Measurements from ENCODE around the gene TMEM209. TPM values are rescaled to one million over a fixed set of nuclear protein-coding genes. Genes with fewer than 3 reads are reported as not detected.

The TMEM209 gene
- polyA plus RNA-seq, 1 donor from 2014 or later = 14.6 TPM

- Histone ChIP-seq H3K9me3 (ENCODE audit: low read length) (no peaks in the 10 kb centered on the region), H3K4me3 (ENCODE audit: low read length) (no peak overlapping the region), H3K4me2 (ENCODE audit: low read length) (no peak overlapping the region), H3K9me2 (ENCODE audit: insufficient read depth, low read length) (no peaks in the 10 kb centered on the region), H2AFZ (ENCODE audit: low read depth, low read length) (no peak overlapping the region), H3K27ac (ENCODE audit: low read length) (no peak overlapping the region), H3K79me2 (replicated peaks; ENCODE audit: insufficient read depth, low read length) (no peaks in the 10 kb centered on the region), H3K27me3 (ENCODE audit: insufficient read depth, low read depth, low read length) (no peaks in the 10 kb centered on the region), H3K36me3 (ENCODE audit: insufficient read depth, low read length) (no peaks in the 10 kb centered on the region), H3F3A (ENCODE audit: insufficient read depth, low read length, poor library complexity, severe bottlenecking) (no peaks in the 10 kb centered on the region), H3K9ac (ENCODE audit: low read length) (no peak overlapping the region), H4K20me1 (ENCODE audit: insufficient read depth) (no peaks in the 10 kb centered on the region)
- no peak for TF ChIP-seq CTCF (IDR thresholded peaks at IDR 0.05; ENCODE audit: poor library complexity, severe bottlenecking)
- no peak for TF ChIP-seq EZH2 (IDR thresholded peaks at IDR 0.05; ENCODE audit: borderline replicate concordance, insufficient read depth, low read length, poor library complexity, severe bottlenecking)
- TF ChIP-seq REST (IDR thresholded peaks at IDR 0.05; ENCODE audit: borderline replicate concordance) = no peak
- no peak for TF ChIP-seq MXI1 (conservative IDR thresholded peaks at IDR 0.05; ENCODE audit: poor library complexity, severe bottlenecking)
- TF ChIP-seq POLR2AphosphoS5 (IDR thresholded peaks at IDR 0.05) = no peak
- TF ChIP-seq EP300 (conservative IDR thresholded peaks at IDR 0.05; ENCODE audit: poor library complexity, severe bottlenecking) = no peak
- TF ChIP-seq SMC3 (conservative IDR thresholded peaks at IDR 0.05; ENCODE audit: poor library complexity) = no peak
- no peak for TF ChIP-seq TAF1 (IDR thresholded peaks at IDR 0.05; ENCODE audit: low read depth)
- TF ChIP-seq RAD21 (conservative IDR thresholded peaks at IDR 0.05) = no peak
Observed at GRCh38 chr7:130182990-130183389, 22.2 kb downstream of the TMEM209 start.

GRCh38 chr7:130181263-130181605, 24.0 kb downstream of the TMEM209 start:
- TF ChIP-seq MXI1 (conservative IDR thresholded peaks at IDR 0.05; ENCODE audit: poor library complexity, severe bottlenecking) (no peak), EP300 (conservative IDR thresholded peaks at IDR 0.05; ENCODE audit: poor library complexity, severe bottlenecking) (no peak), CTCF (IDR thresholded peaks at IDR 0.05; ENCODE audit: poor library complexity, severe bottlenecking) (no peak), EZH2 (IDR thresholded peaks at IDR 0.05; ENCODE audit: borderline replicate concordance, insufficient read depth, low read length, poor library complexity, severe bottlenecking) (no peak), RAD21 (conservative IDR thresholded peaks at IDR 0.05) (no peak), SMC3 (conservative IDR thresholded peaks at IDR 0.05; ENCODE audit: poor library complexity) (no peak), REST (IDR thresholded peaks at IDR 0.05; ENCODE audit: borderline replicate concordance) (no peak), POLR2AphosphoS5 (IDR thresholded peaks at IDR 0.05) (no peak), TAF1 (IDR thresholded peaks at IDR 0.05; ENCODE audit: low read depth) (no peak)
- no peak overlapping the region for H3K9ac ChIP-seq (ENCODE audit: low read length)
- no peaks in the 10 kb centered on the region for H3K9me2 ChIP-seq (ENCODE audit: insufficient read depth, low read length)
- H3K27ac ChIP-seq (ENCODE audit: low read length) = no peak overlapping the region
- H4K20me1 ChIP-seq (ENCODE audit: insufficient read depth) = no peaks in the 10 kb centered on the region
- H3K79me2 ChIP-seq (replicated peaks; ENCODE audit: insufficient read depth, low read length) = no peaks in the 10 kb centered on the region
- no peak overlapping the region for H3K4me2 ChIP-seq (ENCODE audit: low read length)
- H3K27me3 ChIP-seq (ENCODE audit: insufficient read depth, low read depth, low read length) = no peaks in the 10 kb centered on the region
- no peaks in the 10 kb centered on the region for H3K9me3 ChIP-seq (ENCODE audit: low read length)
- H2AFZ ChIP-seq (ENCODE audit: low read depth, low read length) = no peak overlapping the region
- H3K36me3 ChIP-seq (ENCODE audit: insufficient read depth, low read length) = no peaks in the 10 kb centered on the region
- H3K4me3 ChIP-seq (ENCODE audit: low read length) = no peak overlapping the region
- no peaks in the 10 kb centered on the region for H3F3A ChIP-seq (ENCODE audit: insufficient read depth, low read length, poor library complexity, severe bottlenecking)
